Left colon (tissue), 2 donors: ENCODE measurements around the gene PCDHAC2. TPM values are rescaled to one million over a fixed set of nuclear protein-coding genes. Genes with fewer than 3 reads are reported as not detected.

Source experiments
- total RNA-seq, 2 donors: library from RNA; stranded (reverse); fragmentation: NEBNext Ultra II Directional; extraction: Animal tissue kit (Norgen Biotek cat#: 25700); gene quantifications; one replicate each; pipeline ENCODE4 v1.2.1, GENCODE V29; 2021
- donor health status: DM: no; HTN: no; CAD: no.
- donor health status: DM: yes; HTN: yes; CAD: no.

The PCDHAC2 gene
- total RNA-seq, 2 donors from 2014 or later, result 0.47 to 0.58 TPM

Other genes with a start within 250 kb of the PCDHAC2 start
- gene PCDHA1, start 180.3 kb upstream of the PCDHAC2 start, total RNA-seq, result not detected
- gene PCDHA2, start 171.6 kb upstream of the PCDHAC2 start, total RNA-seq, result not detected
- gene PCDHA3, start 165.4 kb upstream of the PCDHAC2 start, total RNA-seq, result under 1 TPM; 0.06 to 0.28 TPM
- gene PCDHA4, start 159.4 kb upstream of the PCDHAC2 start, total RNA-seq, result 1 to 10 TPM in 1 of 2 donors, under 1 TPM in 1; 0.39 to 1.1 TPM
- gene PCDHA5, start 144.9 kb upstream of the PCDHAC2 start, total RNA-seq, result under 1 TPM; 0.06 to 0.09 TPM
- gene PCDHA6, start 138.5 kb upstream of the PCDHAC2 start, total RNA-seq, result under 1 TPM; 0.22 to 0.31 TPM
- under 1 TPM; 0.17 to 0.27 TPM for gene PCDHA7, start 132.2 kb upstream of the PCDHAC2 start, total RNA-seq
- gene PCDHA8, start 125.3 kb upstream of the PCDHAC2 start, total RNA-seq, result not detected
- gene PCDHA9, start 118.1 kb upstream of the PCDHAC2 start, total RNA-seq, result under 1 TPM; 0.08 to 0.15 TPM
- gene PCDHA10, start 110.6 kb upstream of the PCDHAC2 start, total RNA-seq, result under 1 TPM; 0.20 to 0.24 TPM
- under 1 TPM; 0.08 to 0.09 TPM for gene PCDHA11, start 97.5 kb upstream of the PCDHAC2 start, total RNA-seq
- gene PCDHA12, start 91.2 kb upstream of the PCDHAC2 start, total RNA-seq, result under 1 TPM; 0.08 to 0.18 TPM
- gene PCDHA13, start 84.4 kb upstream of the PCDHAC2 start, total RNA-seq, result under 1 TPM in 1 of 2 donors, not detected in 1; 0.12 TPM
- gene PCDHAC1, start 40.2 kb upstream of the PCDHAC2 start, total RNA-seq, result under 1 TPM; 0.15 to 0.28 TPM
- gene PCDHB1, start 84.9 kb downstream of the PCDHAC2 start, total RNA-seq, result not detected
- 1 to 10 TPM; 1.1 to 1.2 TPM for gene PCDHB2, start 128.1 kb downstream of the PCDHAC2 start, total RNA-seq
- gene PCDHB3, start 134.0 kb downstream of the PCDHAC2 start, total RNA-seq, result 1 to 10 TPM in 1 of 2 donors, under 1 TPM in 1; 0.73 to 1.4 TPM
- under 1 TPM; 0.46 to 0.81 TPM for gene PCDHB4, start 155.3 kb downstream of the PCDHAC2 start, total RNA-seq
- gene PCDHB5, start 168.7 kb downstream of the PCDHAC2 start, total RNA-seq, result under 1 TPM; 0.31 to 0.56 TPM
- under 1 TPM in 1 of 2 donors, not detected in 1; 0.11 TPM for gene PCDHB6, start 183.6 kb downstream of the PCDHAC2 start, total RNA-seq
- under 1 TPM; 0.12 to 0.34 TPM for gene PCDHB7, start 206.2 kb downstream of the PCDHAC2 start, total RNA-seq
- gene PCDHB8, start 211.3 kb downstream of the PCDHAC2 start, total RNA-seq, result under 1 TPM; 0.59 to 0.67 TPM
- gene PCDHB16, start 215.9 kb downstream of the PCDHAC2 start, total RNA-seq, result 1 to 10 TPM in 1 of 2 donors, under 1 TPM in 1; 0.34 to 1.2 TPM
- under 1 TPM; 0.34 to 0.61 TPM for gene PCDHB9, start 220.7 kb downstream of the PCDHAC2 start, total RNA-seq
- gene PCDHB10, start 225.9 kb downstream of the PCDHAC2 start, total RNA-seq, result under 1 TPM; 0.40 to 0.56 TPM
- gene PCDHB11, start 233.2 kb downstream of the PCDHAC2 start, total RNA-seq, result 1 to 10 TPM in 1 of 2 donors, under 1 TPM in 1; 0.82 to 1.4 TPM
- under 1 TPM; 0.24 to 0.42 TPM for gene PCDHB12, start 242.2 kb downstream of the PCDHAC2 start, total RNA-seq
- 1 to 10 TPM; 1.3 to 2.0 TPM for gene PCDHB13, start 247.4 kb downstream of the PCDHAC2 start, total RNA-seq